ENCODE data around the gene THADA. TPM values are rescaled to one million over a fixed set of nuclear protein-coding genes. Genes with fewer than 3 reads are reported as not detected.
"Not testable (repeated sequence)": the region's sequence is repeated elsewhere in the genome, so short reads cannot be mapped to it uniquely, and the experiment has no call there.

Gene THADA
- total RNA-seq, 1 experiment from 2014 or later = 20.1 TPM

DNA sequence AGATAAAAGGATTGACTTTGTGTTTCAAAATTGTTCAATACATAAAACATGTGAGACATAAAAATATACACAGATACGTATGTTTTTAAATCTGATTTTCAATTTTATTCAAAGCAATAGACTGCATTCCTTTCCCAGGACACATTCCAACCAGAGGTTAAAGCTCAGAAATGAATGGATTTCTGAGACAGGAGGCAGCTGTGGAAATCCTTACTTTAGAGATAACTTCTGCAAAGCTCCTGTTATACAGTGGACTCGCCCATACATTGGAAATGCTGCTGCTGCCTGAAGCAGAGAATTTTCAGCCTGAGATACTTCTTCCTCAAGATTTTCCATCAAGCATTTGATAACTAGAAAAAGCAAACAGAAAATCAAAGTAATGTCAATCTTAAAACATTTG is 43.8 kb downstream of the THADA start:
- Histone ChIP-seq H3K9ac (ENCODE audit: extremely low read depth, insufficient read length, low read length) (no peak overlapping the region), H2BK20ac (ENCODE audit: low read depth, low read length, poor library complexity, severe bottlenecking) (no peak overlapping the region), H2AFZ (ENCODE audit: low read length) (no peak overlapping the region)

DNA sequence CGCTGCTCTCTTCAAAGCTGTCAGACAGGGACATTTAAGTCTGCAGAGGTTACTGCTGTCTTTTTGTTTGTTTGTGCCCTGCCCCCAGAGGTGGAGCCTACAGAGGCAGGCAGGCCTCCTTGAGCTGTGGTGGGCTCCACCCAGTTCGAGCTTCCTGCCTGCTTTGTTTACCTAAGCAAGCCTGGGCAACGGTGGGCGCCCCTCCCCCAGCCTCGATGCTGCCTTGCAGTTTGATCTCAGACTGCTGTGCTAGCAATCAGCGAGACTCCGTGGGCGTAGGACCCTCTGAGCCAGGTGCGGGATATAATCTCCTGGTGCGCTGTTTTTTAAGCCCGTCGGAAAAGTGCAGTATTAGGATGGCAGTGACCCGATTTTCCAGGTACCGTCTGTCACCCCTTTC is 47.5 kb downstream of the THADA start:
- H3K4me1 Mint-ChIP-seq; H3K4ac ChIP-seq (ENCODE audit: low read depth, low read length); H3K27me3 Mint-ChIP-seq (ENCODE audit: low read depth); H4K5ac ChIP-seq (ENCODE audit: insufficient read length, low read depth, low read length); H3K9me3 ChIP-seq (ENCODE audit: control insufficient read depth, low read depth, low read length); H2BK12ac ChIP-seq (ENCODE audit: insufficient read length, low read depth, low read length); H3K79me2 ChIP-seq (ENCODE audit: insufficient read depth, low read length); H3K14ac ChIP-seq (ENCODE audit: insufficient read depth, low read length); H3K27me3 ChIP-seq (ENCODE audit: insufficient read depth, low read length); H2BK15ac ChIP-seq (ENCODE audit: low read depth, low read length); H3K27ac Mint-ChIP-seq; DNase-seq; H3K4me3 Mint-ChIP-seq; H2AFZ ChIP-seq (ENCODE audit: low read length); H3K23me2 ChIP-seq (ENCODE audit: insufficient read length, low read depth, low read length, poor library complexity, severe bottlenecking); H3K9ac ChIP-seq (ENCODE audit: extremely low read depth, insufficient read length, low read length); H2AK5ac ChIP-seq (ENCODE audit: insufficient read length, low read length); H3K79me1 ChIP-seq (ENCODE audit: insufficient read depth, low read depth, low read length, poor library complexity, severe bottlenecking); H4K20me1 ChIP-seq (ENCODE audit: control insufficient read depth, insufficient read depth, insufficient read length); H3K56ac ChIP-seq (ENCODE audit: insufficient read length, low read depth, low read length); H3K4me2 ChIP-seq (ENCODE audit: insufficient read depth, insufficient read length, low read length); H2BK120ac ChIP-seq (ENCODE audit: low read depth, low read length, poor library complexity, severe bottlenecking); H3K27ac ChIP-seq (ENCODE audit: insufficient read length, low read depth, low read length); H3K4me1 ChIP-seq (ENCODE audit: insufficient read depth, low read length); H3K18ac ChIP-seq (ENCODE audit: insufficient read length, low read depth, low read length); H4K91ac ChIP-seq (ENCODE audit: insufficient read length, low read depth, low read length); H2BK20ac ChIP-seq (ENCODE audit: low read depth, low read length, poor library complexity, severe bottlenecking); H4K8ac ChIP-seq (replicated peaks; ENCODE audit: insufficient read length, low read depth, low read length); H3T11ph ChIP-seq (ENCODE audit: low read length); H2BK5ac ChIP-seq (ENCODE audit: insufficient read length, low read length); H3K23ac ChIP-seq (ENCODE audit: insufficient read length, low read depth, low read length): not testable (repeated sequence)
- WGBS (ENCODE audit: extremely low coverage, insufficient read length, low lambda C conversion rate) = no CpG with 5 or more reads among the region's 14 CpGs
- Mint-ChIP-seq H3K9me3 (peaks cover 26 to 42% of the 10 kb centered on the region in 2 experiments), H3K36me3 (ENCODE audit: insufficient read depth in 1 of 3, low read depth in 3 of 3) (peaks cover 47 to 63% (median 57%) of the 10 kb centered on the region in 3 experiments)

More for the DNA sequence above, 43.8 kb downstream of the THADA start:
- WGBS (ENCODE audit: extremely low coverage, insufficient read length, low lambda C conversion rate) = no CpG with 5 or more reads among the region's 2 CpGs
- Histone ChIP-seq H3K27ac (ENCODE audit: insufficient read length, low read depth, low read length) (no peak overlapping the region), H3K14ac (ENCODE audit: insufficient read depth, low read length) (no peak overlapping the region), H3K79me1 (ENCODE audit: insufficient read depth, low read depth, low read length, poor library complexity, severe bottlenecking) (no peaks in the 10 kb centered on the region), H4K20me1 (ENCODE audit: control insufficient read depth, insufficient read depth, insufficient read length) (no peaks in the 10 kb centered on the region), H3K9me3 (ENCODE audit: control insufficient read depth, low read depth, low read length) (no peaks in the 10 kb centered on the region), H2BK12ac (ENCODE audit: insufficient read length, low read depth, low read length) (no peak overlapping the region), H3K18ac (ENCODE audit: insufficient read length, low read depth, low read length) (no peak overlapping the region), H4K8ac (replicated peaks; ENCODE audit: insufficient read length, low read depth, low read length) (no peak overlapping the region), H4K91ac (ENCODE audit: insufficient read length, low read depth, low read length) (no peak overlapping the region), H2BK120ac (ENCODE audit: low read depth, low read length, poor library complexity, severe bottlenecking) (no peak overlapping the region), H3K4me2 (ENCODE audit: insufficient read depth, insufficient read length, low read length) (no peak overlapping the region), H3K4ac (ENCODE audit: low read depth, low read length) (no peak overlapping the region), H3K23me2 (ENCODE audit: insufficient read length, low read depth, low read length, poor library complexity, severe bottlenecking) (no peaks in the 10 kb centered on the region), H3K27me3 (ENCODE audit: insufficient read depth, low read length) (no peaks in the 10 kb centered on the region), H4K5ac (ENCODE audit: insufficient read length, low read depth, low read length) (no peak overlapping the region), H3K23ac (ENCODE audit: insufficient read length, low read depth, low read length) (no peak overlapping the region), H3K56ac (ENCODE audit: insufficient read length, low read depth, low read length) (no peak overlapping the region), H2BK5ac (ENCODE audit: insufficient read length, low read length) (no peak overlapping the region), H2AK5ac (ENCODE audit: insufficient read length, low read length) (no peak overlapping the region), H3K4me1 (ENCODE audit: insufficient read depth, low read length) (no peaks in the 10 kb centered on the region), H3K79me2 (ENCODE audit: insufficient read depth, low read length) (no peaks in the 10 kb centered on the region), H2BK15ac (ENCODE audit: low read depth, low read length) (no peak overlapping the region), H3T11ph (ENCODE audit: low read length) (no peak overlapping the region)
- Mint-ChIP-seq H3K9me3 (peaks cover 24 to 31% of the 10 kb centered on the region in 2 experiments), H3K27ac (no peak overlapping the region), H3K4me3 (no peak overlapping the region), H3K27me3 (ENCODE audit: low read depth) (no peaks in the 10 kb centered on the region), H3K4me1 (no peaks in the 10 kb centered on the region), H3K36me3 (ENCODE audit: insufficient read depth in 1 of 3, low read depth in 3 of 3) (peaks cover 47 to 64% (median 63%) of the 10 kb centered on the region in 3 experiments)
- TF ChIP-seq, protein P1, sequence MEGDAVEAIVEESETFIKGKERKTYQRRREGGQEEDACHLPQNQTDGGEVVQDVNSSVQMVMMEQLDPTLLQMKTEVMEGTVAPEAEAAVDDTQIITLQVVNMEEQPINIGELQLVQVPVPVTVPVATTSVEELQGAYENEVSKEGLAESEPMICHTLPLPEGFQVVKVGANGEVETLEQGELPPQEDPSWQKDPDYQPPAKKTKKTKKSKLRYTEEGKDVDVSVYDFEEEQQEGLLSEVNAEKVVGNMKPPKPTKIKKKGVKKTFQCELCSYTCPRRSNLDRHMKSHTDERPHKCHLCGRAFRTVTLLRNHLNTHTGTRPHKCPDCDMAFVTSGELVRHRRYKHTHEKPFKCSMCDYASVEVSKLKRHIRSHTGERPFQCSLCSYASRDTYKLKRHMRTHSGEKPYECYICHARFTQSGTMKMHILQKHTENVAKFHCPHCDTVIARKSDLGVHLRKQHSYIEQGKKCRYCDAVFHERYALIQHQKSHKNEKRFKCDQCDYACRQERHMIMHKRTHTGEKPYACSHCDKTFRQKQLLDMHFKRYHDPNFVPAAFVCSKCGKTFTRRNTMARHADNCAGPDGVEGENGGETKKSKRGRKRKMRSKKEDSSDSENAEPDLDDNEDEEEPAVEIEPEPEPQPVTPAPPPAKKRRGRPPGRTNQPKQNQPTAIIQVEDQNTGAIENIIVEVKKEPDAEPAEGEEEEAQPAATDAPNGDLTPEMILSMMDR (conservative IDR thresholded peaks at IDR 0.05) = no peak
- no peak for DNase-seq

Measured in H9 (cell line).